ENCODE measurements around the gene TTC34.

TTC34 gene

DNA sequence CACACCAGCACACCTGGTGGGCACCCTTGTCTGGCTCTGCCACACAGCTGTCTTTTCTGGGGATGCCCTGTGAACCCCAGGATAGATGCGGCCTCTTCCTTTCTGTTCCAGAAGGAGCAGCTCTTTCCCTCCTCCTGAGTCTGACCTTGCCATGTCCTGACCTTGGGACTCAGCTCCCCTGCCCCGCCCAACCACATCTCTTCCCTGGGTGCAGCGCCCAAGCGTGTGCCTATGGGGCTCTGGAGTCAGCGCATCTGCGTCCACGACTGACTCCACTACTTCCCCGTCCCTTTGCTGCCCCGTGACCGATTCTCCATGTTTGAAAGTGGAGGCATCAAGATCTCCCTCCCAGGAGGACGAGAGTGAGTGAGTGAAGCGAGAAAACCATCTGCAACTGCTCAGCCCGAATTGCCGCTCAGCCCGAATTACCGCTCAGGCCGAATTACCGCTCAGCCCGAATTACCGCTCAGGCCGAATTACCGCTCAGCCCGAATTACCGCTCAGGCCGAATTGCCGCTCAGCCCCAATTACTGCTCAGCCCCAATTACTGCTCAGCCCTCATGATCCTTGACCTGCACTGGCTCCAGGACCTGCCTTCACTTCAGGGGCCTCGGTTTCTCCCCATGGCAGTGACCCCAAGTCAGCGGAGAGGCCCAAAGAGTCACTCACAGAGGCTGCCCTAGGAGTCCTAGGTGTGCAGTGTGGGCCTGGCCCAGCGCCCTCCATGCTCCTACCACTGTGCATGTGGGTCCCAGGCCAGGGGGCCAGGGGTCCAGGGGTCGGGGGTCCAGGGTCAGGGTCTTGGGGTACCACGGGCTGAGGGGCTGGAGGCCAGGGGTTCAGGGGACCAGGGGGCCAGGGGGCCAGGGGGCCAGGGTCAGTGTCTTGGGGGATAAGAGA is 18.6 kb upstream of the TTC34 start:
- Histone ChIP-seq H3K4me2 (ENCODE audit: insufficient read depth, low read length) (no peak overlapping the region), H3K79me2 (ENCODE audit: insufficient read depth, low read length) (no peaks in the 10 kb centered on the region), H3K4me3 (ENCODE audit: low read depth in 1 of 2, low read length in 2 of 2) (no peak overlapping the region), H4K20me1 (ENCODE audit: insufficient read depth, low read length) (0 out of 2 replicates have a peak, but pooled peaks cover 4% of the 10 kb centered on the region), H3K9ac (ENCODE audit: low read depth, low read length) (no peak overlapping the region), H3K4me1 (ENCODE audit: insufficient read depth, low read length) (no peaks in the 10 kb centered on the region), H3K36me3 (ENCODE audit: insufficient read depth, low read length) (no peaks in the 10 kb centered on the region), H2AFZ (ENCODE audit: low read depth, low read length) (no peak overlapping the region), H3K27me3 (ENCODE audit: insufficient read depth, low read length, poor library complexity) (no peaks in the 10 kb centered on the region), H3K9me3 (ENCODE audit: insufficient read depth, low read length, severe bottlenecking) (no peaks in the 10 kb centered on the region), H3K27ac (ENCODE audit: low read length) (no peak overlapping the region)
- no peak for ATAC-seq (ENCODE audit: insufficient read depth, low read depth)
- no peak for DNase-seq
- TF ChIP-seq EZH2 (IDR thresholded peaks at IDR 0.05; ENCODE audit: borderline replicate concordance, low read depth, low read length, severe bottlenecking): no peak
- TF ChIP-seq CTCF (IDR thresholded peaks at IDR 0.05; ENCODE audit: borderline replicate concordance, extremely low read depth, low read length, poor library complexity, severe bottlenecking): no peak

DNA sequence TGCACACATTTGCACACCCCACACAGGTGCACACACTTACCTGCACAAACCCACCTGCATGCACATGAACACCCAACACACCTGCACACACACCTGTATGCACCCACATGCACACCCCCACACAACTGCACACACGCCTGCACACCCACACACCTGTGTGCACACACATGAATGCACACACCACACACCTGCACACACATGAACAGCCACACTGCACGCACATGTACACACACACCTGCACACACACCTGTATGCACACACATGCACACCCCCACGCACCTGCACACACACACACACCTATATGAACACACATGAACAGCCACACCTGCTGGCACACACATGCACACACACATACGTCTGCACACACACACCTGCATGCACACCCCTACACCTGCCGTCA is 17.9 kb upstream of the TTC34 start:
- H3K27ac ChIP-seq (ENCODE audit: low read length): no peak overlapping the region
- no peaks in the 10 kb centered on the region for H3K27me3 ChIP-seq (ENCODE audit: insufficient read depth, low read length, poor library complexity)

DNA sequence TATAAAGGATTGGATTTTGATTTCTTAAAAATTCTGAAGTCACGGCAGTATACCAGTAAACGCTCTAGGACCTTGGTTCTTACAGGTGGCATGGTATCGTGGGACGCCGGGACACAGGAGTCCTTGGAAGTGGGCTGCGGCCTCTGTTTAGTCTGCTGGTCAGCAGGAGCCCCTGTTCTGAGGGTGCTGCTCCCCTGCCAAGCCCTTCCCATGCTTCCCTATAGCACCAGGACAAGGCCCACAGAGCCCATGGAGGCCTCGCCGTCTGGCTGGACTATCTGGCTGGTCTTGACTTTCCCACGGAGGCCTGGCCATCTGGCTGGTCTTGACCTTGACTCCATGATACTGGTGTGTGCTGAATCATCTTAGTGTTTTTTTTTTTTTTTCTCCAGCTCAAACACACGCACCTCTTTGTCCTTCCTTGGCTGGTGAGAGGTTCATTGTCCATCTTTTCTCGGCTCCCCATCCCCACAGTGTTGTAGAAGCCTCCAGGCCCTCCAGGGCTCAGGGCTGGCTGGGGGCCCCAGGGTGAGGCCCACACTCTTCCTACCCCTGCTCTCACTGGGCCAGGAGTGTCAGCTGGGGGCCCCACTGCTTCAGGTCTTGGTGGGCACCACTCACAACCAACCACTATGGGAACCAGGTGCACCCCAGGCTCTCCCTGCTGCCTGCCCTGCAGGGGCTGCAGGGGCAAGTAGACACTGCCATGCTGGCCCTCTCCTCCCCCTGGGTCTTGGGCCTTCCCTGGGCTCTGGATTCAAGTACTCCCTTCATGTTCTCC is 16.5 kb upstream of the TTC34 start:
- Histone ChIP-seq H3K27ac (ENCODE audit: low read length) (no peak overlapping the region), H3K9ac (ENCODE audit: low read depth, low read length) (no peak overlapping the region), H3K4me1 (ENCODE audit: insufficient read depth, low read length) (no peaks in the 10 kb centered on the region), H3K4me2 (ENCODE audit: insufficient read depth, low read length) (no peak overlapping the region), H3K9me3 (ENCODE audit: insufficient read depth, low read length, severe bottlenecking) (no peaks in the 10 kb centered on the region), H2AFZ (ENCODE audit: low read depth, low read length) (no peak overlapping the region), H4K20me1 (ENCODE audit: insufficient read depth, low read length) (0 out of 2 replicates have a peak, but pooled peaks cover 4% of the 10 kb centered on the region), H3K27me3 (ENCODE audit: insufficient read depth, low read length, poor library complexity) (no peaks in the 10 kb centered on the region), H3K36me3 (ENCODE audit: insufficient read depth, low read length) (no peaks in the 10 kb centered on the region), H3K4me3 (ENCODE audit: low read depth in 1 of 2, low read length in 2 of 2) (no peak overlapping the region), H3K79me2 (ENCODE audit: insufficient read depth, low read length) (no peaks in the 10 kb centered on the region)
- TF ChIP-seq EZH2 (IDR thresholded peaks at IDR 0.05; ENCODE audit: borderline replicate concordance, low read depth, low read length, severe bottlenecking) (no peak), CTCF (IDR thresholded peaks at IDR 0.05; ENCODE audit: borderline replicate concordance, extremely low read depth, low read length, poor library complexity, severe bottlenecking) (no peak)
- ATAC-seq (ENCODE audit: insufficient read depth, low read depth): no peak
- no peak for DNase-seq

More for the DNA sequence above, 17.9 kb upstream of the TTC34 start:
- no peak overlapping the region for H2AFZ ChIP-seq (ENCODE audit: low read depth, low read length)
- no peak overlapping the region for H3K4me2 ChIP-seq (ENCODE audit: insufficient read depth, low read length)
- no peaks in the 10 kb centered on the region for H3K79me2 ChIP-seq (ENCODE audit: insufficient read depth, low read length)
- DNase-seq: no peak
- 0 out of 2 replicates have a peak, but pooled peaks cover 4% of the 10 kb centered on the region for H4K20me1 ChIP-seq (ENCODE audit: insufficient read depth, low read length)
- no peaks in the 10 kb centered on the region for H3K4me1 ChIP-seq (ENCODE audit: insufficient read depth, low read length)
- H3K36me3 ChIP-seq (ENCODE audit: insufficient read depth, low read length): no peaks in the 10 kb centered on the region
- TF ChIP-seq EZH2 (IDR thresholded peaks at IDR 0.05; ENCODE audit: borderline replicate concordance, low read depth, low read length, severe bottlenecking) (no peak), CTCF (IDR thresholded peaks at IDR 0.05; ENCODE audit: borderline replicate concordance, extremely low read depth, low read length, poor library complexity, severe bottlenecking) (no peak)
- no peaks in the 10 kb centered on the region for H3K9me3 ChIP-seq (ENCODE audit: insufficient read depth, low read length, severe bottlenecking)
- no peak overlapping the region for H3K9ac ChIP-seq (ENCODE audit: low read depth, low read length)
- no peak for ATAC-seq (ENCODE audit: insufficient read depth, low read depth)
- no peak overlapping the region for H3K4me3 ChIP-seq (ENCODE audit: low read depth in 1 of 2, low read length in 2 of 2)

Measured in DND-41 (cell line).